Tongue (tissue), 2 donors: ENCODE results near the gene SLC7A9. TPM values are rescaled to one million over a fixed set of nuclear protein-coding genes. Genes with fewer than 3 reads are reported as not detected.
"Not testable (repeated sequence)": the region's sequence is repeated elsewhere in the genome, so short reads cannot be mapped to it uniquely, and the experiment has no call there.

Experiments
- DNase-seq: peaks from one replicate; pipeline ENCODE4 v3.0.0-alpha.2; 2015
- total RNA-seq: library from RNA; depleted of rRNA; stranded (reverse); fragments of >200 nt; gene quantifications from one replicate; pipeline ENCODE4 v1.2.3, GENCODE V29; 2014

SLC7A9 gene
- total RNA-seq, 1 donor from 2014 or later, result not detected

DNA sequence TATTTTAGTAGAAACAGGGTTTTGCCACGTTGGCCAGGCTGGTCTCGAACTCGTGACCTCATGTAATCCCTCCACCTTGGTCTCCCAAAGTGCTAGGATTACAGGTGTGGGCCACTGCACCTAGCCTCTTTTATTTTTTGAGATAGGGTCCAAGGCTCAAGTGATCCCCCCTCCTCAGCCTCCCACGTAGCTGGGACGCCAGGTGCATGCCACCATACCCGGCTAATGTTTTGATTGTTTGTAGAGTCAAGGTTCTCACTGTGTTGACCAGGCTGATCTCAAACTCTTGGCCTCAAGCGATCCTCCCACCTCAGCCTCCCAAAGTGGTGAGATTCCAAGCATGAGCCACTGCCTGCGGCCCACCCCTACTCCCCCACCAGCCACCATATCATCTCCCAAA lies 6.3 kb downstream of the SLC7A9 start:
- DNase-seq, result no peak

DNA sequence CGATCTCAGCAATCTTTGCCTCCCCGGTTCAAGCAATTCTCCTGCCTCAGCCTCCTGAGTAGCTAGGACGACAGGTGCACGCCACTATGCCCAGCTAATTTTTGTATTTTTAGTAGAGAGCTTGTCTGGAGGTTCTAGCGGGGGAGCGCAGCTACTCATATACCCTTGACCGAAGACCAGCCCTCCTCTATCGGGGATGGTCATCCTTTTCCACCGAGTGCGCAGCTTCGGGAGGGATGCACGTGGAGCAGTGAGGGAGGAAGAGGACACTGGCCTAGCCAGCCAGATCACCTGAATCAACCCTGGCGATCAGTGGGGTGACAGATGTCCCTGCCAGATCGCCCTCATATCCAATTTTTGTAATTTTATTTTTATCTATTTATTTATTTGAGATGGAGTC lies 6.8 kb downstream of the SLC7A9 start:
- DNase-seq, result no peak

DNA sequence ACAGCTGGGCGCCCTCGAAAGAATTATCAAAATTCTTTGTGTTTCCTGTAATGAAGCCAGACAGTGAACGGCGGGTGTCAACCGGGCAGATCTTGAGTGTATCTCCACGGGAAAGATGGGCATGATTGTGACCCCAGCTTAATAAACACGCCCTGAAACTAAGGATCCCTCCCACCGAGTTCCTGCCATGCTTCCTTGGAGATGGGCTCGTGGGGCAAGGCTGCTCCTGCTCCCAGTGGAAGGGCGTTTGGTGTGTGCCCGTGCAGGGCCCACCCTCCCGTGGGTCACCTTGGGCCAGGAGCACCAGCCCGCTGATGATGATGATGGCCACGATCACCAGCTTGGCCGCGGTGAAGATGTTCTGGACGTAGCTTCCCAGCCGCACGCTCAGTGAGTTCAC lies 7.4 kb downstream of the SLC7A9 start:
- no peak for DNase-seq

DNA sequence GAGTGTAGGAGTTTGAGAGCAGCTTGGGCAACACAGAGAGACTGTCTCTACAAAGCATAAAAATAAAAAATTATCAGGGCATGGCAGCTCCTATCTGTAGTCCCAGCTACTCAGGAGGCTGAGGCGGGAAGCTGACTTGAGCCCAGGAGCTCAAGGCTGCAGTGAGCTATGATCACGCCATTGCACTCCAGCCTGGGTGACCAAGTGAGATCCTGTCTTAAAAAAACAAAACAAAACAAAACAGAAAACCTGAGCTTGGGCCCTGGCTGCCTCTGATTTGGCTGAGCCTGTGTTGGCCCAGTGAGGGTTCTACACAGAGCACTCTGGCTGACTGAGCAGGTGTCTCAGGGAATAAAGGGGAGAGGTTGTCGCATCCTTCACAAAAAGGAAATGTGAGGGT lies 8.0 kb downstream of the SLC7A9 start:
- no peak for DNase-seq

DNA sequence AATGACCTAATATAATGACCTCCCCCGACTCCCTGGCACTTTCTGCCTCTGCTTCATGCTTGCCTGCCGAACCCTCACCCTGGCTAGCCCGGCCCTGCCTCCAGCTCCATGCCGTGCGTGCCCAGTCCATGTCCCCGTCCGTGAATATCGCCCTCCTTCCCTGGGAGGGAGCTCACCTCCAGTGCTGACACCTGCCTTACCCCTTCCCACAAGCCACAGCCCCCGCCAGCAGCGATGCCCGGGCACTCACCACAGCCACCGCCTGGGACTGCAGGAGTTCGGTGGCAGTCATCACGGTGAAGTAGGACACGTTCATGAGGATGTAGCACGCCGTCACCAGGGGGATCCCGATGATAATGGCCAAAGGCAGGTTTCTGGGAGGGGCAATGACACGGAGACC lies 10.0 kb downstream of the SLC7A9 start:
- DNase-seq, result no peak

DNA sequence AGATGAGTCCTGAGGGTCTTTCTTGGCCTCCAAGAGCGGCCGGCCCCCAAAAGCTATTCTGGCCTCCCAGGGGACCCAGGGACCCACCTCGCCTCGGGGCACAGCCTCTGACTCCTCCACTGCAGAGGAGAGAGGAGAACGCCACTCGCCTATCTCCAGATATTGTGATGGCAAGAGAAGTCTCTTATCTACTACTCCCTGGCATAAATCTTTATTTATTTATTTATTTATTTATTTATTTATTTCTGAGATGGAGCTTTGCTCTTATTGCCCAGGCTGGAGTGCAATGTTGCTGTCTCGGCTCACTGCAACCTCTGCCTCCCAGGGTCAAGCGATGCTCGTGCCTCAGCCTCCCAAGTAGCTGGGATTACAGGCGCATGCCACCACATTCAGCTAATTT lies 11.0 kb downstream of the SLC7A9 start:
- DNase-seq, result no peak

DNA sequence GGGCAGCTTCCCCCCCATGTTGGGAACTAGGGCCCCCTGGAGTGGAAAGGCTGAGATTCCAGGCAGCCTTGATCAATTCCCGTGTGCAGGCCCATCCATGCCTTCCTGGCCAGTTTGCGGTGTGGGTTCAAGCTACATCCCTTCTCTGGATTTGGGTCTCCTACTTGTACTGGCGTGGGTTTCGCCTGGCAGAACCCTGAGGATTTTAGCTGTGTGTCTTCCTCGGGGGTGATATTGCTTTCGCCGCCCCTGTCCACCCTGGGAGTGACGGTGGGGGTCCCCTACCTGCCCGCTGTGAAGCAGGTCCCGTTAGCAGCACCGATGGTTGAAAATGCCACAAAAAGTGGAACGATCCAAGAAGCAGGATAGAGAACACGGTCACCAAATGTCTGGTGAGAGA lies 11.4 kb downstream of the SLC7A9 start:
- DNase-seq, result no peak

DNA sequence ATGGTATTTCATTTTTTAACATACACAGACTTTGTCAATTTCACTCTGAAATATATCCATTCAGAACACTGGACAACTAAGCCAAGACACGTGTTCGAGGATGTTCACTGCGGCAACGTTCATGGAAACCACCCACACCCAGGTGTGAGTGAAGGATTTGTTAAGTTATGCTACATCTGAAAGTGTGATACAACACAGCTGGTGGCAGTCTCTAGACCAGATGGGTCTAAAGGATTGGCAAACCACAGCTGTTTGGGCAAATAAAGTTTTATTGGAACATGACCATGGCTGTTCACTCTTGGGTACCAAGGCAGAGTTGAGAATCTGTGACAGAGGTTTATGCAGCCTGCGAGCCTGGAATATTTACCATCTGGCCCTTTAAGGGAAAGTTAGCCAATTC lies 12.0 kb downstream of the SLC7A9 start:
- no peak for DNase-seq

DNA sequence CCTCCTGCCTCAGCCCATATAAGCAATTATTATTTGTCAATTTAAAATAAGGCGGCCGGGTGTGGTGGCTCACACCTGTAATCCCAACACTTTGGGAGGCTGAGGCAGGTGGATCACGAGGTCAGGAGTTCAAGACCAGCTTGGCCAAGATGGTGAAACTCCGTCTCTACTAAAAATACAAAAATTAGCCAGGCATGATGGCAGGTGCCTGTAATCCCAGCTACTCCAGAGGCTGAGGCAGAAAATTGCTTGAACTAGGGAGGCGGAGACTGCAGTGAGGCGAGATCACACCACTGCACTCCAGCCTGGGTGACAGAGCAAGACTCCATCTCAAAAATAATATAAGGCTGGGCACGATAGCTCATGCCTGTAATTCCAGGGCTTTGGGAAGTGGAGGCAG lies 12.7 kb downstream of the SLC7A9 start:
- DNase-seq, result not testable (repeated sequence)

DNA sequence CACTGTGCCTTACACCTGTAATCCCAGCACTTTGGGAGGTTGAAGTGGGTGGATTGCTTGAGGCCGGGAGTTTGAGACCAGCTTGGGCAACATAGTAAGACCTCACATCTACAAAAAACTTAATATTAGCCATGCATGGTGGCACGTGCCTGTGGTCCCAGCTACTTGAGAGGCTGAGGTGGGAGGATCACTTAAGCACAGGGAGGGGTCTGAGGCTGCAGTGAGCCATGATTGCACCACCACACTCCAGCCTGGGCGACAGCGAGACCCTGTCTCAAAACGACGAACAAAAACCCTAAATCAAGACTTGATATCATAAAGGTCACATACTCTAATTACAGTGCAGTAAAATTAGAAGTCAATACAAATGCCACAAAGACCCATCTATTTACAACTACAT lies 17.4 kb downstream of the SLC7A9 start:
- no peak for DNase-seq

DNA sequence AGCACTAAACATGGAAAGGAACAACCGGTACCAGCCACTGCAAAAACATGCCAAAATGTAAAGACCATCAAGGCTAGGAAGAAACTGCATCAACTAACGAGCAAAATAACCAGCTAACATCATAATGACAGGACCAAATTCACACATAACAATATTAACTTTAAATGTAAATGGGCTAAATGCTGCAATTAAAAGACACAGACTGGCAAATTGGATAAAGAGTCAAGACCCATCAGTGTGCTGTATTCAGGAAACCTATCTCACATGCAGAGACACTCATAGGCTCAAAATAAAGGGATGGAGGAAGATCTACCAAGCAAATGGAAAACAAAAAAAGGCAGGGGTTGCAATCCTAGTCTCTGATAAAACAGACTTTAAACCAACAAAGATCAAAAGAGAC lies 21.5 kb downstream of the SLC7A9 start:
- not testable (repeated sequence) for DNase-seq

DNA sequence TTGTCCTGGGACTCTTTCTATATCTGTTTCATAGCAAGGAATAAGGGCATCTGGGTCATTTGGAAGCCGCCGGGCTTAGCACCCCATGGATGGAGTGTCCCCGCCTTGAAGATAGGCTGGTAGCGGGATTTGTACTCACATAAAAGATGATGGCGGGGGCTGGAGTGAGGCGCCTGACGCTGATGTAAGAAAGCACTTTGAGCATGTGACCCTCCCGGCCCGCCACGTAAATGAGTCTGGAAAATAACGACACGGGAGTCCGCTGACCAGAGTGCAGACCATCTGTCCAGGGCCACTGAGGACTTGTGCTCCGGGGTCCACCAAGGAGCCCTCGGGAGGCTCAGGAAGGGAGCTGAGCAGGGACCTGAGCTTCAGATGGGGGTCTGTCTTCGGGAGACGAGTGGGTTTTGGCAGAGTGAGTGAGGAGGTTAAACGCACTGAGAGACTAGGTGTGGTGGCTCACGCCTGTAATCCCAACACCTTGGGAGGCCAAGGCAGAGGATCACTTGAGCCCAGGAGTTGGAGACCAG lies 25.8 kb downstream of the SLC7A9 start:
- DNase-seq, result no peak

DNA sequence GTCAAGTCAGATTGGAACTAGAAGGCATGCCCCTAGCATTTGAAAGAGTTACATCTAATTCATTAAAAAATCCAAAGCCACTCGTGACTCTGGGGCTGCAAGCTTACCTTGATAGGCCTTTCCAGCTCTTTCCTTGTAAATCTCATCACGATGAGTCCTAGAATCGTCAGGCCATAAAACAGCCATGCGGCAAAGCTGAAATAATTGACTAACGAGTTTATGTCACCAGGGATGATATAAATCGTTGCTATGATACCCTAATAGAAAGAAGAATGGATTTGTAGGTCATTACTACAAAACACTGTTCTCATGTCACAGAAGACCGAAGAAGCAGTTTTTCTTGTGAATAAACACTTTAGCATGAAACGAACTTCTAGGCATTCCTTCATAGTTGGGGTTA lies 27.5 kb downstream of the SLC7A9 start:
- DNase-seq, result no peak

DNA sequence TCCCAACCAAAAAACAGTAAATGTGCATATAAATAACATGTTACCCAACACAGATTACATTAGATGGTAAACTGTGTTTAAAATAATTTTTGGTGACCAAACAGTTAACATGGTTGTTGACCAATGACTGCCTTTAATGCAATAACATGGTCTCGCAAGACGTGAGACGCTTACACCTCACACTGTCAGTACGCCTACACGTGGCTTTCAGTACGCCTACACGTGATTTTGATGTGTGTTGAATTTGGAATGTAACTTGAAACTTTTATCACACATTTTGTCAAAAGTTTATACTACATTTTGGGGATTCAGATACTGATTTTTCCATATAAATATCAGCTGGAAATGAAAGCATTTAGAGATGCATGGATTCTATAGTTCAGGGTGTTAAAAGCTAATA lies 32.0 kb downstream of the SLC7A9 start:
- DNase-seq, result no peak

DNA sequence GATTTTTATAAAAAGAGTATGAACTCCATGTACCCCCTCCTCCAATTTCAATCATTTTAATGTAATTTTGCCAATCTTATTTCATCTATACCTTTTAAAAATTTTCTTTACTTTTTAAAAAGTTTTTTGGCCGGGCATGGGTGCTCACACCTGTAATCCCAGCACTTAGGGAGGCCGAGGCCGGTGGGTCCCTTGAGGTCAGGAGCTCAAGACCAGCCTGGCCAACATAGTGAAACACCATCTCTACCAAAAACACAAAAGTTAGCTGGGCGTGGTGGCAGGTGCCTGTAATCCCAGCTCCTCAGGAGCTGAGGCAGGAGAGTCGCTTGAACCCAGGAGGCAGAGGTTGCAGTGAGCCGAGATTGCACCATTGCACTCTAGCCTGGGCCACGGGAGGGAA lies 36.2 kb downstream of the SLC7A9 start:
- not testable (repeated sequence) for DNase-seq

DNA sequence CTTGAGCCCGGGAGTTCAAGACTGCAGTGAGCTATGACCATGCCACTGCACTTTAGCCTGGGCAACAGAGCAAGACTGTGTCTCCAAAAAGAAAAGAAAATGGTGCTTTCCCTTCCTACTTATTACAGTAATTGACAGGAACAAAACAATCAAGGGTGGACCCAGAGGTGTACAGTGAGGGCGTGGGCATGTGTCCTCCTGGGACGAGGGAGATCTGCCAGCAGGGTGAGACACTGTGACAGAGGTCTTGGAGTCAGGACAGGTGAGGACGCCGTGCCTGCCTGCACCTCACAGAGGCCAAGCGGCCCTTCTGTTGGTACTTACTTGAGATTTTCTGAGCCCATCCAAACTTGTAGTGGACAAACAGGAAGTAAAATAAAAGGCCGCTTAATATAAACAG lies 36.7 kb downstream of the SLC7A9 start:
- DNase-seq, result not testable (repeated sequence)

DNA sequence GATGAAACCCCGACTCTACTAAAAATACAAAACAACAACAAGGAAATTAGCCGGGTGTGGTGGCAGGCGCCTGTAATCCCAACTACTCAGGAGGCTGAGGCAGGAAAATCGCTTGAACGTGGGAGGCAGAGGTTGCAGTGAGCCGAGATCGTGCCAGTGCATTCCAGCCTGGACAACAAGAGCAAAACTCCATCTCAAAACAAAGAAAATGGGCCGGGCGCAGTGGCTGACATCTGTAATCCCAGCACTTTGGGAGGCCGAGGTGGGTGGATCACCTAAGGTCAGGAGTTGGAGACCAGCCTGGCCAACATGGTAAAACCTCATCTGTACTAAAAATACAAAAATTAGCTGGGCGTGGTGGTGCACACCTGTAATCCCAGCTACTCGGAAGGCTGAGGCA lies 37.5 kb downstream of the SLC7A9 start:
- not testable (repeated sequence) for DNase-seq

DNA sequence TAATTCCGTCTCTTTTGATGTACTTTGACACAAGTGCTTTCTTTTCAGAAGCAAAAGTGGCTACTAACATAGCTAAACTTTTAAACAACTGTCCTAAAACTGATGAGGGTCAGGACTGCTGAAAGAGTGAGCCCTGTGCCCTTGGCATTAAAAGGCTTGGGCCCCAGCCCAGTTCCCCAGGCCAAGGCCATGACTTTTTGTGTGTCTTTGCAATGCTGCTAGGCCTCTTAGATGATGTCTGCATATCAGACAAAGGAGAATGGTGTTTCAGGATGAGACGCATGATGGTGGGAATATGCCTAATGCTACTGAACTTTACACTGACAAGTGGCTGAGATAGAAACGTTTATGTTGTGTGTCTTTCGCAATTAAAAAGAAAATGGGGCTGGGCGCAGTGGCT lies 38.0 kb downstream of the SLC7A9 start:
- DNase-seq, result no peak

DNA sequence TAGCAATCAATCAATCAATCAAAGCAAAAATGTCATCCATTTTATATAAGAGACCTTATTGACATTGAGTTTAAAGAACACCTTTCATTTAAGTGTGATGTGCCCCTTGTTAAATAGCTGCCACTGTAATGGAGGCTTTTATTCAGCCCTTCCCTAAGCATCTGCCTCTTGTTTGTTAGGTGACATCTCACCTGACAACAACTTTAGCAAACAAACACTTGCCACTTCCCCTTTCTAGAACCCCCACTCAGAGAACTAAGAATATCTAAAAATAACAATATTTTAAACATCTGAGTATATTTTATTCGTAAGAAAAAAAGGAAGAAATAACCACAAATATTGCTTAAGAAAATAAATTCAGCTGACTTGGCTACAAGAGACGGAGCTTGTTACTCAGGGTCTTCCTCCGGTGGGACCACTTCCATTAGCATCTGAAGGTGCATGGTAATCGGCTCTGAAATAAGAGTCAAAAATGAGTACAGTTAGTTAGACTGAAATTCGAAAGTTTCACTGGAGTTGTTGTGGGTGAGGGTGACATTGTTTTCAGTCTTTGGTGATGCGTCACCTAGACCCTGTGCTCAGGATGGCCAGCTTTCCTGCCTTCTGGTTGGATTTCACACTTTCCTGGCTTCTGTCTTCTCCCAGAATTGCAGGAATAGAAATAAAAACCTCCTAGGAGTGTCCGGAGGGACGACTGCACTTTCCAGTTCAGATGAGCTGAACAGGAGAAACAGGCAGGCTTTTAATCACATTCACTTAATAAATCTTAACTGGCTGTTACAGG lies 39.1 kb downstream of the SLC7A9 start:
- DNase-seq, result no peak

DNA sequence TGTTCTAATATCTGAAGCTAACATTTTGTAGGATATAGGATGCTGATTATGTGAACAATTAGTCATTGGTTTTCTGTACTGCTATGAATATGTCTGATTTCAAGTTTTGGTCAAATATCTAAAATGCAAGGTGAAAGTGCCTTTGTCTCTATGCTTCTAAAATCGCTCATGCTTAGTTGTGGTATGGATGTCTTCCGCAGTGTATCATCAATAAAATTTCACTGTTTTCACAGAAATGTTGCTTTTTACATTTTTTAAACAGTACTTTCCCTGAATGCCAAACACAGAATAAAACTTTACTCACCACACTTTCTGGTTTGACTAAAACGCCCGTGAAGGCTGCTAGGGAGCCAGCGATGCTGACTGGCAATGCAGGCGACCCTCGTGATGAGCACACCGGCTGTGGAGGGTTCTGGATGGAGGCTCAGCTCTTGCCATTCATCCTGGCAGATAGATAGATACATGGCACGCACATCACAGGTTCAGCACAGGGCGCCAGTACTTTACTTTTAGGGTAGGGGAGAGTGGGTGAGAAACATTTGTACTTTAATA lies 40.1 kb downstream of the SLC7A9 start:
- no peak for DNase-seq

DNA sequence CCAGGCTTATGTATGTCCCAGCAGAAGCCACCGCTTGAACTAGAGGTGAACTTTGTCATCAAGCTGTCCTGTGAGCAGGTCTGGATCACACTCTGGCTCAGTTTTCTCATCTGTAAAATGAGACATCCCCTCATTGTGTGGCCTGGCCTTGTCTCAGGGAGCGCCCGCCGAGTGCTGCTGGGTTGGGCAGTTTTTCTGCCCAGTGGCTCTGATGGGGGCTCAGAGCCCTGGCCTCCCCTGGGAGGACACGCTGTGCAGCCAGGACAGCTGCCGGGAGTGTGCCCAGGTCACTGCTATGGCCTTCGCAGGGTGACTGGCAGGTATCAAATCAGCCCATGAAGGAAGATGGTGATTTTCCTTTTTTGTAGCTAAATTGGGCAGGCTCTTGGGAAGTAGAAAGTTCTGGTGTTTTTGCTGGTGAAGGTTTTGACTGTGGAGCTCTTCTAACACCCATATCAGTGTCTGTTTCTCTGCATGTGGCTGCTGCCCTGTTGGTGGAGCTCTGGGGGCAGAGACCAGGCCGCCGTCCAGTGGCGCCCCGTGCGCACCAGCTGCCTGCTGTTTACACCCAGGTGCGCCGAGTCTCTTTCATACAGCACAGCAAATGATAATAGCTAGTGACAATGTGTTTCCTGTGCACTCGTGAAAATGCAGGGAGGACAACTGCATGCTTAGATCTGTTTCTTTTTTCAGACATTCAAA lies 40.8 kb downstream of the SLC7A9 start:
- DNase-seq, result no peak

DNA sequence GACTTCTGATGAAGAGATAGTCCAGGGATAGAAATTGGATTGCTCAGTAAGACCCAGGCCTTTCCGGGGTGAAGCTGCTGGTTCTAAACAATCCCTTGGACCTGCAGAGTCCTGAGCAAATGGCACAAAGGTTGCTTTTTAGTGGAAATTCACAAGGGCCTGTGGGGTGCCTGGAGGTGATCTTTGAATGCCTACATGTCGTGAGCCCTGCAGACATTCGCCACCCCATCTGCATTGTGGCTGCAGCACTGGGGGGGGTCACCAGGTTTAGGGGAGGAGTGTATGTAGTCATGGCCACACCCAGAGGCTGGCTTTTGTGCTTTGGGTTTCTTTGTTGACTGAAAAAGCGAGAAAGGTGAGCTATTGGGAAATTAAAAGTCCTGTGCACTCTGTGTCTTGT lies 41.4 kb downstream of the SLC7A9 start:
- no peak for DNase-seq

DNA sequence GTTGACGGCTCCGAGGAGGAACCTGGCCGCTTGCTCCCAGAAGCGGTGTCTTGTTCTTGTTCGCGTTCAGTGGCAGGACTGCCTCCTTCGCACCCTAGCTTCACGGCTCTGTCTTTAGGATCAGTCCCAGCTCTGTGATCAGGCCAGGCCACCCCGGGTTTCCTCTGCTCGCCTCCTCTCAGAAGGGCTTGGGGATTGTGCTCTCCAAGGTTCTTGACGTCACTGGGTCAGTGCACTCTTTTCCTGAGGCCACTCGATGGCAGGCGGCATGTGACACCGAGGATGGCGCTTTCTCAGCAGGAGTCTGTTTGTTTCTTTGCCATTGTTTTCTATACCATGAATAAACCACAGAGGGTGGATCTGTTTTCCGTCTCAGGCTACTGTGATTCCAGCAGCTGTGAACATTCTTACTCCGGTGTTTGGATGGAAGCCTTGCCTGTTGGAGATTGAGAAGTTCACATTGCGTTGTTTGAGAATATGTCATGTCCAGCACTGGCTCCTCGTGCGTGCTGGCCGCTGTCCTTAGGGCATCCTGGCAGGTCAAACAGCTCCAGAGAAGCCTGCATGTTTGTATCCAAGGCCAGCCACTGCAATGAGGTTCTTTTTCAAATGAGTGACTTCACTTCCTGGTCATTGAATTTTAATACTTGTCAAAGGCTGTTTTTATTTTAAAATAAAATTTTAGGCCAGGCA lies 44.5 kb downstream of the SLC7A9 start:
- no peak for DNase-seq
